WTC11 (cell line): Measurements from ENCODE around the gene KIAA1958. TPM values are rescaled to one million over a fixed set of nuclear protein-coding genes. Genes with fewer than 3 reads are reported as not detected.

Source experiments
- ATAC-seq: fragments of 200-7000 bp; cut with Tn5 transposase; 2 replicates; pipeline ENCODE4 v1.10.0; 2021; ENCODE audit warnings: mild to moderate bottlenecking, moderate library complexity
- CTCF ChIA-PET: fragments of 300-600 bp; sonication (Branson Sonifier 250); formaldehyde crosslinking; loops from one replicate; lab custom pipeline; 2021; ENCODE audit warnings: antibody characterized with exemption; lab: Charles Lee
- POLR2A ChIA-PET: fragments of 350-600 bp; sonication (Branson Sonifier 250); formaldehyde crosslinking; loops from one replicate; lab custom pipeline; 2021; ENCODE audit warnings: antibody characterized with exemption; lab: Charles Lee
- DNase-seq: peaks from one replicate; pipeline ENCODE4 v3.0.0; 2021; ENCODE audit warnings: low spot score
- H3K27ac Mint-ChIP-seq: 2 replicates; pipeline ENCODE4 v1.8.0; 2021; ENCODE audit warnings: mixed read lengths
- H3K27me3 Mint-ChIP-seq: 2 replicates; pipeline ENCODE4 v1.8.0; 2021; ENCODE audit warnings: low read depth, mild to moderate bottlenecking, moderate library complexity, mixed read lengths
- H3K36me3 Mint-ChIP-seq: 2 replicates; pipeline ENCODE4 v1.8.0; 2021; ENCODE audit warnings: mixed read lengths
- H3K4me1 Mint-ChIP-seq: 2 replicates; pipeline ENCODE4 v1.8.0; 2022; ENCODE audit warnings: mixed read lengths
- H3K4me3 Mint-ChIP-seq: 2 replicates; pipeline ENCODE4 v1.8.0; 2021; ENCODE audit warnings: mild to moderate bottlenecking, moderate library complexity, mixed read lengths
- H3K9me3 Mint-ChIP-seq: 2 replicates; pipeline ENCODE4 v1.8.0; 2021; ENCODE audit warnings: mixed read lengths
- AR ChIP-seq: fragments of 250-450 bp; sonication (Bioruptor Pico); IDR thresholded peaks from 2 replicates; pipeline ENCODE4 v1.9.0; 2021; ENCODE audit warnings: mild to moderate bottlenecking
- ATF3 ChIP-seq: sonication (generic); formaldehyde crosslinking; conservative IDR thresholded peaks from 2 replicates; pipeline ENCODE4 v1.8.1; 2022; ENCODE audit warnings: mild to moderate bottlenecking, missing genetic modification reagents
- CREM ChIP-seq: sonication (generic); formaldehyde crosslinking; IDR thresholded peaks from 2 replicates; pipeline ENCODE4 v1.8.1; 2022; ENCODE audit warnings: mild to moderate bottlenecking, missing genetic modification reagents, moderate library complexity
- E2F5 ChIP-seq: sonication (generic); formaldehyde crosslinking; IDR thresholded peaks from 2 replicates; pipeline ENCODE4 v1.8.1; 2022; ENCODE audit warnings: mild to moderate bottlenecking, moderate library complexity, missing genetic modification reagents
- ELF4 ChIP-seq: sonication (generic); formaldehyde crosslinking; IDR thresholded peaks from 2 replicates; pipeline ENCODE4 v1.8.1; 2022; ENCODE audit warnings: low read depth, mild to moderate bottlenecking, moderate library complexity, missing genetic modification reagents
- ESRRA ChIP-seq: sonication (generic); formaldehyde crosslinking; IDR thresholded peaks from 2 replicates; pipeline ENCODE4 v1.8.1; 2022; ENCODE audit warnings: mild to moderate bottlenecking, missing genetic modification reagents, borderline replicate concordance
- FOXP4 ChIP-seq: sonication (generic); formaldehyde crosslinking; IDR thresholded peaks from 2 replicates; pipeline ENCODE4 v1.8.0; 2022; ENCODE audit warnings: mild to moderate bottlenecking, missing genetic modification reagents
- HMGXB4 ChIP-seq: sonication (generic); formaldehyde crosslinking; IDR thresholded peaks from 2 replicates; pipeline ENCODE4 v1.8.1; 2023; ENCODE audit warnings: mild to moderate bottlenecking, moderate library complexity, missing genetic modification reagents
- MAX ChIP-seq: sonication (generic); formaldehyde crosslinking; IDR thresholded peaks from 2 replicates; pipeline ENCODE4 v1.8.0; 2022; ENCODE audit warnings: mild to moderate bottlenecking, missing genetic modification reagents
- NFE2L1 ChIP-seq: sonication (generic); formaldehyde crosslinking; IDR thresholded peaks from 2 replicates; pipeline ENCODE4 v1.8.1; 2023; ENCODE audit warnings: missing genetic modification reagents
- NR1H2 ChIP-seq: sonication (generic); formaldehyde crosslinking; IDR thresholded peaks from 2 replicates; pipeline ENCODE4 v1.9.0; 2021; ENCODE audit warnings: mild to moderate bottlenecking, moderate library complexity, missing genetic modification reagents
- PRRX2 ChIP-seq: fragments of 250-450 bp; sonication (Bioruptor Pico); IDR thresholded peaks from 2 replicates; pipeline ENCODE4 v1.8.0; 2021; ENCODE audit warnings: mild to moderate bottlenecking
- RELA ChIP-seq: sonication (generic); formaldehyde crosslinking; IDR thresholded peaks from 2 replicates; pipeline ENCODE4 v1.8.1; 2022; ENCODE audit warnings: missing genetic modification reagents, mild to moderate bottlenecking, borderline replicate concordance
- ZNF219 ChIP-seq: sonication (generic); formaldehyde crosslinking; IDR thresholded peaks from 2 replicates; pipeline ENCODE4 v1.8.0; 2023; ENCODE audit warnings: missing genetic modification reagents, mild to moderate bottlenecking, borderline replicate concordance
- ZNF423 ChIP-seq: fragments of 250-450 bp; sonication (Bioruptor Pico); IDR thresholded peaks from 2 replicates; pipeline ENCODE4 v2.1.2; 2022; ENCODE audit warnings: mild to moderate bottlenecking, moderate library complexity
- ZSCAN18 ChIP-seq: fragments of 250-450 bp; sonication (Bioruptor Pico); IDR thresholded peaks from 2 replicates; pipeline ENCODE4 v2.1.2; 2022; ENCODE audit warnings: mild to moderate bottlenecking, moderate library complexity
- total RNA-seq: library from RNA; stranded (reverse); gene quantifications from 3 replicates; pipeline ENCODE4 v1.2.3, GENCODE V29; 2021
- TF ChIP-seq, protein P1 (sequence below): sonication (generic); formaldehyde crosslinking; IDR thresholded peaks from 2 replicates; pipeline ENCODE4 v1.8.1; 2023; ENCODE audit warnings: mild to moderate bottlenecking, missing genetic modification reagents

Gene KIAA1958
- total RNA-seq, 1 experiment from 2014 or later, result 41.0 TPM

- TF ChIP-seq FOXP4 (no peak), ZNF219 (no peak), ZSCAN18 (no peak)
These were observed 62.4 kb downstream of the KIAA1958 start (continued) for GRCh38 chr9:112548836-112549595.

GRCh38 chr9:112550531-112550930 lies 63.9 kb downstream of the KIAA1958 start:
- POLR2A ChIA-PET, result interaction anchor here (1.3 kb wide), 1 partner anchor 64 kb away, joined by 3 read pairs; the partner anchor contains the start of gene KIAA1958
- Mint-ChIP-seq H3K4me1 (peaks cover 73% of the 10 kb centered on the region), H3K27ac (peak overlapping the region; percentile 35), H3K4me3 (no peak overlapping the region), H3K27me3 (no peaks in the 10 kb centered on the region), H3K36me3 (peaks cover 14% of the 10 kb centered on the region), H3K9me3 (peaks cover 11% of the 10 kb centered on the region)
- CTCF ChIA-PET, result interaction anchor here (1.1 kb wide), 1 partner anchor 46 kb away, joined by 3 read pairs; no protein-coding TSS in a partner anchor
- peak; percentile 12; the same call in 1 of the 2 replicates for ATAC-seq
- no peak for TF ChIP-seq ESRRA (CRISPR knock-in tag)
- TF ChIP-seq ELF4, result no peak
- TF ChIP-seq AR (CRISPR knock-in tag), result no peak
- TF ChIP-seq MAX, result no peak
- TF ChIP-seq CREM (CRISPR knock-in tag), result no peak
- no peak for TF ChIP-seq ZNF423 (CRISPR knock-in tag)
- TF ChIP-seq RELA, result no peak
- TF ChIP-seq HMGXB4 (CRISPR knock-in tag), result no peak
- TF ChIP-seq NR1H2 (CRISPR knock-in tag), result no peak
- no peak for TF ChIP-seq E2F5 (CRISPR knock-in tag)
- TF ChIP-seq PRRX2 (CRISPR knock-in tag), result no peak
- TF ChIP-seq, protein P1, sequence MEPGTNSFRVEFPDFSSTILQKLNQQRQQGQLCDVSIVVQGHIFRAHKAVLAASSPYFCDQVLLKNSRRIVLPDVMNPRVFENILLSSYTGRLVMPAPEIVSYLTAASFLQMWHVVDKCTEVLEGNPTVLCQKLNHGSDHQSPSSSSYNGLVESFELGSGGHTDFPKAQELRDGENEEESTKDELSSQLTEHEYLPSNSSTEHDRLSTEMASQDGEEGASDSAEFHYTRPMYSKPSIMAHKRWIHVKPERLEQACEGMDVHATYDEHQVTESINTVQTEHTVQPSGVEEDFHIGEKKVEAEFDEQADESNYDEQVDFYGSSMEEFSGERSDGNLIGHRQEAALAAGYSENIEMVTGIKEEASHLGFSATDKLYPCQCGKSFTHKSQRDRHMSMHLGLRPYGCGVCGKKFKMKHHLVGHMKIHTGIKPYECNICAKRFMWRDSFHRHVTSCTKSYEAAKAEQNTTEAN (CRISPR knock-in tag), result no peak
- TF ChIP-seq ATF3 (CRISPR knock-in tag), result no peak
- TF ChIP-seq NFE2L1 (CRISPR knock-in tag), result no peak
- no peak for DNase-seq
